ENCODE results near the gene MDM4.

DNA sequence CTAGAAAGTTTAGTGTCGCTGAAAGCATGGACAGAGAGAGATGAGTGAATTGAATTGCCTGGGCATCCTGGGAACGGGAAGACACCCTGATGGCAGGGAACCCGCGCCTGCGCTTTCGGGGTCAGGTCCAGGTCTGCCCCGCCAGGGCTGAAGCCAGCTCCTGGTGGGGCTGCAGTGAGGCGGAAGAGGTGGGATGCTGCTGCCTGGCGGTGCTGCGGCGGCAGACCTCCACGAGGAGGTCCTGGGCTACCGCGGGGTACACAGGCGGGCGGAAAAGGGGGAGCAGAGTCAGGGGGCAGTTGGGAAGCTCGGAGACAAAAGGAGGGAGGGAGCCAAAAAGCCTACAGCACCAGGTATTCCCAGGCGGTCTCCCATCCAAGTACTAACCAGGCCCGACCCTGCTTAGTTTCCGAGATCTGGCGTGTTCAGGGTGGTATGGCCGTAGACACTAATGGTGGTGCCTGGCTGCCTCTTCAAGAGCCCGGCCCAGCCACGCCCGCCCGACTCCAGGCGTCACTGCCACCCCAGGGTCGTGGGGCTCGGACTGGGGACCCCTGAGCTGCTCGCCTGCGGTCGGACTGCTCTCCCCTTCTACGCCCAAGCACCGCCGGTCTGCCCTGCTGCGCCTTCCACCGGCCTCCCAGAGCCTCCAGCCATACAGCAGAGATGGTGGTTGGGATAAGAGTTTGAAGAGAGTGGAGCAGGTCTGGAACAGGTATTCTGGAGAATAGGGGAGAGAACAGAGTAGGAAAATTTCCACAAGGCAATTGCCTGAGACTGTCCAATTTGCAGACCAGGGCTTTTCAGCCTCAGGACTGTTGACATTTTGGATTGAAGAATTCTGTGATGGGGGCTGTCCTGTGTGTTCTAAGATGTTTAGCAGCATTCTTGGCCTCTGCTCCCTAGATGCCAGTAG is 46.1 kb downstream of the MDM4 start:
- no peak for TF ChIP-seq EZH2 (IDR thresholded peaks at IDR 0.05; ENCODE audit: insufficient read depth, low read length)
- TF ChIP-seq, protein P1, sequence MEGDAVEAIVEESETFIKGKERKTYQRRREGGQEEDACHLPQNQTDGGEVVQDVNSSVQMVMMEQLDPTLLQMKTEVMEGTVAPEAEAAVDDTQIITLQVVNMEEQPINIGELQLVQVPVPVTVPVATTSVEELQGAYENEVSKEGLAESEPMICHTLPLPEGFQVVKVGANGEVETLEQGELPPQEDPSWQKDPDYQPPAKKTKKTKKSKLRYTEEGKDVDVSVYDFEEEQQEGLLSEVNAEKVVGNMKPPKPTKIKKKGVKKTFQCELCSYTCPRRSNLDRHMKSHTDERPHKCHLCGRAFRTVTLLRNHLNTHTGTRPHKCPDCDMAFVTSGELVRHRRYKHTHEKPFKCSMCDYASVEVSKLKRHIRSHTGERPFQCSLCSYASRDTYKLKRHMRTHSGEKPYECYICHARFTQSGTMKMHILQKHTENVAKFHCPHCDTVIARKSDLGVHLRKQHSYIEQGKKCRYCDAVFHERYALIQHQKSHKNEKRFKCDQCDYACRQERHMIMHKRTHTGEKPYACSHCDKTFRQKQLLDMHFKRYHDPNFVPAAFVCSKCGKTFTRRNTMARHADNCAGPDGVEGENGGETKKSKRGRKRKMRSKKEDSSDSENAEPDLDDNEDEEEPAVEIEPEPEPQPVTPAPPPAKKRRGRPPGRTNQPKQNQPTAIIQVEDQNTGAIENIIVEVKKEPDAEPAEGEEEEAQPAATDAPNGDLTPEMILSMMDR (IDR thresholded peaks at IDR 0.05; ENCODE audit: insufficient read depth, low read depth, low read length): no peak
